ENCODE data around the gene NOX5. TPM values are rescaled to one million over a fixed set of nuclear protein-coding genes. Genes with fewer than 3 reads are reported as not detected.

NOX5 gene
- polyA plus RNA-seq, 2 of the 4 experiments (the other 2 are of a cell fraction), result 0.19 to 0.22 TPM

DNA sequence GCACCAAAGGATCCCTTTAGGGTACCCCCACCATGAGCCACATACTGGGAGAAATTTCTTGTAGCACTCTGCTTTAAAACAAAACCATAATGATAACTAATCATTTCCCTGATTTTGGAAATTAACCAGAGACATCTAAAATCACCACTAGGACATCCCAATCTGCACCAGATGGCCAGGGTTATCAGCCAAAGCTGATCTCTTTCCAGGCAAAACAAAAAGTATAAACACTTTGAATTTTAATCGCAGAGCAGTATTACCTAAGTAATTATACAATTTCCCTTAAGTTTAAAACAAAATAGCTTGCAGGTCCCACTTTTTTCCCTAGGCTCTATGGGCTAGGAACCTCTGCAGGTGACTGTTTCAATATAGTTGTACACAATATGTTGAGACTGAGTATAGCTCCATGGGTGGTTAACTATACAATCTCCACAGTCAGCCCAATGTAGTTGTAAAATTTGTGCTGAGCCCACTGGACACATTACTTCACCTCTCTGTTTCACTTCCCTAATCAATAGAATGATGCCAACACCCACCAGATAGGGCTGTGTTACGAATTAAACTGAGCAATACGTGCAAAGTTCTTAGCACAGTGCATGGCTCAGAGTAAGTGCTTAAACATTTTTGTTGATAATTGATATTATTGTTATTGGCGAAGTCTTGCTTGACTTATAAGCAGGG, 629 bp upstream of the NOX5 start (continued):
- TF ChIP-seq CHD2 (IDR thresholded peaks at IDR 0.05; ENCODE audit: low read length, partially characterized antibody) (no peak), POLR2A (IDR thresholded peaks at IDR 0.05; ENCODE audit: low read length) (no peak)

DNA sequence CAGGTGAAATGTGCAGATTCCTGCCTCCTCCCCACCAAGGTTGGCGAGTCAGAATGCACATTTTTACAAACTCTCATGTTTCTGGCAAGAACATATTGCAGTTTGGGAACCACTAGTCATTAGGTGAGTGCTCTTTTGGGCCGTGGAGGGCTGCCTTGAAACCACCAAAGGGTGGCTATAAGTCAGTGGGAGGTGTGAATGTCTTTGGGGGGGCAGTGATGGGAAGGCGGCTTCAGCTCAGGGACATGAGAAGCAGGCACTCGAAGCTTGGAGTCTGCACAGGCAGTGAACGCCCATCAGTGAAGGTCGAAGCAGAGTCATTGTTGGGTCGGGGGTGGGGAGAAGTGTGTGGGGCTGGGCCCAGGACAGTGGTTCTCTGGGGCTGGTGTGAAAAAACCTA, 1.1 kb downstream of the NOX5 start:
- Histone ChIP-seq H3K4me1 (peaks cover under 1% of the 10 kb centered on the region; the same call in 2 of the 3 replicates), H3K4me2 (no peak overlapping the region), H3K4me3 (no peak overlapping the region), H3K27ac (no peak overlapping the region), H3K9me3 (no peaks in the 10 kb centered on the region)
- no peak for TF ChIP-seq HDAC2 (IDR thresholded peaks at IDR 0.05)
- TF ChIP-seq, protein P1, sequence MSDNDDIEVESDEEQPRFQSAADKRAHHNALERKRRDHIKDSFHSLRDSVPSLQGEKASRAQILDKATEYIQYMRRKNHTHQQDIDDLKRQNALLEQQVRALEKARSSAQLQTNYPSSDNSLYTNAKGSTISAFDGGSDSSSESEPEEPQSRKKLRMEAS (IDR thresholded peaks at IDR 0.05), result no peak
- TF ChIP-seq BHLHE40 (IDR thresholded peaks at IDR 0.05; ENCODE audit: low read depth, low read length), result no peak
- TF ChIP-seq RFX5 (IDR thresholded peaks at IDR 0.05), result no peak
- no peak for TF ChIP-seq MAZ (IDR thresholded peaks at IDR 0.05; ENCODE audit: borderline replicate concordance, low read depth, low read length)
- TF ChIP-seq, protein P2, sequence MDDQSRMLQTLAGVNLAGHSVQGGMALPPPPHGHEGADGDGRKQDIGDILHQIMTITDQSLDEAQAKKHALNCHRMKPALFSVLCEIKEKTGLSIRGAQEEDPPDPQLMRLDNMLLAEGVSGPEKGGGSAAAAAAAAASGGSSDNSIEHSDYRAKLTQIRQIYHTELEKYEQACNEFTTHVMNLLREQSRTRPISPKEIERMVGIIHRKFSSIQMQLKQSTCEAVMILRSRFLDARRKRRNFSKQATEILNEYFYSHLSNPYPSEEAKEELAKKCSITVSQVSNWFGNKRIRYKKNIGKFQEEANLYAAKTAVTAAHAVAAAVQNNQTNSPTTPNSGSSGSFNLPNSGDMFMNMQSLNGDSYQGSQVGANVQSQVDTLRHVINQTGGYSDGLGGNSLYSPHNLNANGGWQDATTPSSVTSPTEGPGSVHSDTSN (IDR thresholded peaks at IDR 0.05), result no peak
- TF ChIP-seq ZSCAN20 (CRISPR knock-in tag; IDR thresholded peaks at IDR 0.05), result no peak
- no peak for TF ChIP-seq MYC (IDR thresholded peaks at IDR 0.05; ENCODE audit: borderline replicate concordance, low read length)
- TF ChIP-seq NPAS2 (CRISPR knock-in tag; IDR thresholded peaks at IDR 0.05; ENCODE audit: borderline replicate concordance), result no peak
- CTCF ChIA-PET, result interaction anchor here (14.4 kb wide), 1 partner anchor 20 kb away, joined by 125 read pairs; no protein-coding TSS in a partner anchor
- no peak for ATAC-seq
- no peak for FAIRE-seq
- POLR2A ChIA-PET, result no interaction called here
- no peak for DNase-seq (ENCODE audit: low read depth in 1 of 2, low spot score in 1 of 2)
- 61% methylated on average over 6 of the region's 7 CpGs for WGBS (ENCODE audit: missing lambda C conversion rate)

GRCh38 chr15:69016021-69016595, 1.6 kb downstream of the NOX5 start:
- FAIRE-seq, result no peak

More at GRCh38 chr15:69016021-69016595, 1.6 kb downstream of the NOX5 start:
- POLR2A ChIA-PET, result no interaction called here
- H3K4me2 ChIP-seq, result no peak overlapping the region
- TF ChIP-seq HEYL (CRISPR knock-in tag; IDR thresholded peaks at IDR 0.05), result no peak
- TF ChIP-seq POLR2AphosphoS2 (conservative IDR thresholded peaks at IDR 0.05; ENCODE audit: low read length), result no peak
- no peak for TF ChIP-seq FOXS1 (CRISPR knock-in tag; IDR thresholded peaks at IDR 0.05)
- TF ChIP-seq SMC3 (IDR thresholded peaks at IDR 0.05), result no peak
- TF ChIP-seq, protein P3, sequence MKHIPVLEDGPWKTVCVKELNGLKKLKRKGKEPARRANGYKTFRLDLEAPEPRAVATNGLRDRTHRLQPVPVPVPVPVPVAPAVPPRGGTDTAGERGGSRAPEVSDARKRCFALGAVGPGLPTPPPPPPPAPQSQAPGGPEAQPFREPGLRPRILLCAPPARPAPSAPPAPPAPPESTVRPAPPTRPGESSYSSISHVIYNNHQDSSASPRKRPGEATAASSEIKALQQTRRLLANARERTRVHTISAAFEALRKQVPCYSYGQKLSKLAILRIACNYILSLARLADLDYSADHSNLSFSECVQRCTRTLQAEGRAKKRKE (CRISPR knock-in tag; IDR thresholded peaks at IDR 0.05; ENCODE audit: low read depth), result no peak
- no peak for TF ChIP-seq TP53 (CRISPR knock-in tag; IDR thresholded peaks at IDR 0.05)
- TF ChIP-seq, protein P4, sequence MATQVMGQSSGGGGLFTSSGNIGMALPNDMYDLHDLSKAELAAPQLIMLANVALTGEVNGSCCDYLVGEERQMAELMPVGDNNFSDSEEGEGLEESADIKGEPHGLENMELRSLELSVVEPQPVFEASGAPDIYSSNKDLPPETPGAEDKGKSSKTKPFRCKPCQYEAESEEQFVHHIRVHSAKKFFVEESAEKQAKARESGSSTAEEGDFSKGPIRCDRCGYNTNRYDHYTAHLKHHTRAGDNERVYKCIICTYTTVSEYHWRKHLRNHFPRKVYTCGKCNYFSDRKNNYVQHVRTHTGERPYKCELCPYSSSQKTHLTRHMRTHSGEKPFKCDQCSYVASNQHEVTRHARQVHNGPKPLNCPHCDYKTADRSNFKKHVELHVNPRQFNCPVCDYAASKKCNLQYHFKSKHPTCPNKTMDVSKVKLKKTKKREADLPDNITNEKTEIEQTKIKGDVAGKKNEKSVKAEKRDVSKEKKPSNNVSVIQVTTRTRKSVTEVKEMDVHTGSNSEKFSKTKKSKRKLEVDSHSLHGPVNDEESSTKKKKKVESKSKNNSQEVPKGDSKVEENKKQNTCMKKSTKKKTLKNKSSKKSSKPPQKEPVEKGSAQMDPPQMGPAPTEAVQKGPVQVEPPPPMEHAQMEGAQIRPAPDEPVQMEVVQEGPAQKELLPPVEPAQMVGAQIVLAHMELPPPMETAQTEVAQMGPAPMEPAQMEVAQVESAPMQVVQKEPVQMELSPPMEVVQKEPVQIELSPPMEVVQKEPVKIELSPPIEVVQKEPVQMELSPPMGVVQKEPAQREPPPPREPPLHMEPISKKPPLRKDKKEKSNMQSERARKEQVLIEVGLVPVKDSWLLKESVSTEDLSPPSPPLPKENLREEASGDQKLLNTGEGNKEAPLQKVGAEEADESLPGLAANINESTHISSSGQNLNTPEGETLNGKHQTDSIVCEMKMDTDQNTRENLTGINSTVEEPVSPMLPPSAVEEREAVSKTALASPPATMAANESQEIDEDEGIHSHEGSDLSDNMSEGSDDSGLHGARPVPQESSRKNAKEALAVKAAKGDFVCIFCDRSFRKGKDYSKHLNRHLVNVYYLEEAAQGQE (IDR thresholded peaks at IDR 0.05), result no peak
- TF ChIP-seq JUNB (IDR thresholded peaks at IDR 0.05), result no peak
- TF ChIP-seq EP300 (IDR thresholded peaks at IDR 0.05), result no peak
- no peak for TF ChIP-seq EHMT2 (IDR thresholded peaks at IDR 0.05; ENCODE audit: low read depth)
- TF ChIP-seq MAFK (IDR thresholded peaks at IDR 0.05; ENCODE audit: partially characterized antibody), result no peak
- no peak for TF ChIP-seq RNF2 (IDR thresholded peaks at IDR 0.05; ENCODE audit: borderline replicate concordance, low read depth)
- TF ChIP-seq, protein P1 (IDR thresholded peaks at IDR 0.05), result no peak
- no peaks in the 10 kb centered on the region for H3K9me3 ChIP-seq
- CTCF ChIA-PET, result interaction anchor here (14.4 kb wide), 1 partner anchor 19 kb away, joined by 125 read pairs; no protein-coding TSS in a partner anchor
- WGBS (ENCODE audit: missing lambda C conversion rate), result 85% methylated on average over 5 of the region's 5 CpGs
- H3K4me3 ChIP-seq, result no peak overlapping the region
- no peak for ATAC-seq
- H3K27ac ChIP-seq, result no peak overlapping the region
- no peak for DNase-seq (ENCODE audit: low read depth in 1 of 2, low spot score in 1 of 2)
- H3K4me1 ChIP-seq, result no peaks in the 10 kb centered on the region

Data from A549 (cell line).